ENCODE data around the gene FLNB. TPM values are rescaled to one million over a fixed set of nuclear protein-coding genes. Genes with fewer than 3 reads are reported as not detected.

The FLNB gene
- total RNA-seq, 1 experiment from 2014 or later = 580 TPM

DNA sequence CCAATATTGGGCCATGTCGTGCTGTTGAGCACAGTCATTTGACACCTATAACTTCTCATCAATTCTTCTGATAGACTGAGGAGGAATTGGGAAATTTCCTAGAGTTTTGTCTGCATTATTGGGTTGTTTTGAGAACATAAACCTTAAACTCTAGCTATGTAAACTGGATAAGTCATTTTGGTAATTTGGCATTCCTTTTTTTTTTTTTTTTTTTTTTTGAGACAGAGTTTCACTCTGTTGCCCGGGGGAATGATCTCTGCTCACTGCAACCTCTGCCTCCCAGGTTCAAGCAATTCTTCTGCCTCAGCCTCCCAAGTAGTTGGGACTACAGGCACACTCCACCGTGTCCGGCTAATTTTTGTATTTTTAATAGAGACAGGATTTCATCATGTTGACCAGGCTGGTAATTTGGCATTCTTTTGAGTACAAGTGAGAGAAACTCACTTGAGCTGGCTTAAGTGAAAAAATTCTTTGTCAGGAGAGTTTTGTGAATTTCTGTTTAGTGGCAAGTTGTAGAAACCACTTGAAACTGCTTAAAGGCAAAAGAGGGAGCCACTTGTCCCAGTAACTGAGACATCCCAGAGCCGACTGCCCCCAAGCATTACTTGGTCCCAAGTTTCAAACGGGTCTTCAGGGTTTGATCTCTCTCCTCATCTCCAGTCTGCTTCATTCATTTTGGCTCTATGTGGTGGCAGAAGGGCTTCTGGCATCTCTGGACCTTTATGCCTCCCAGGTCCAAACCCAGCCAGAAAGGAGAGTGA, 34.9 kb downstream of the FLNB start:
- Mint-ChIP-seq H3K4me1 (ENCODE audit: insufficient read depth, unreplicated experiment) (peaks cover 53% of the 10 kb centered on the region), H3K27me3 (ENCODE audit: insufficient read depth, unreplicated experiment) (no peaks in the 10 kb centered on the region), H3K36me3 (ENCODE audit: insufficient read depth, unreplicated experiment) (peaks cover 13% of the 10 kb centered on the region), H3K4me3 (ENCODE audit: unreplicated experiment) (no peak overlapping the region), H3K9me3 (ENCODE audit: unreplicated experiment) (no peaks in the 10 kb centered on the region), H3K27ac (ENCODE audit: low read depth, unreplicated experiment) (peak overlapping the region; percentile 82)
- CTCF ChIA-PET = interaction anchor here (0.7 to 1.5 kb wide), 5 partner anchors 10 to 23 kb away, joined by 3 to 5 read pairs (median 3); no protein-coding TSS in a partner anchor
- no TSS peak for BruUV-seq (replicated peaks)
- DNase-seq (ENCODE audit: unreplicated experiment) = no peak
- intact Hi-C loops (cut with micrococcal nuclease) = no loop called here
- TF ChIP-seq, protein P1, sequence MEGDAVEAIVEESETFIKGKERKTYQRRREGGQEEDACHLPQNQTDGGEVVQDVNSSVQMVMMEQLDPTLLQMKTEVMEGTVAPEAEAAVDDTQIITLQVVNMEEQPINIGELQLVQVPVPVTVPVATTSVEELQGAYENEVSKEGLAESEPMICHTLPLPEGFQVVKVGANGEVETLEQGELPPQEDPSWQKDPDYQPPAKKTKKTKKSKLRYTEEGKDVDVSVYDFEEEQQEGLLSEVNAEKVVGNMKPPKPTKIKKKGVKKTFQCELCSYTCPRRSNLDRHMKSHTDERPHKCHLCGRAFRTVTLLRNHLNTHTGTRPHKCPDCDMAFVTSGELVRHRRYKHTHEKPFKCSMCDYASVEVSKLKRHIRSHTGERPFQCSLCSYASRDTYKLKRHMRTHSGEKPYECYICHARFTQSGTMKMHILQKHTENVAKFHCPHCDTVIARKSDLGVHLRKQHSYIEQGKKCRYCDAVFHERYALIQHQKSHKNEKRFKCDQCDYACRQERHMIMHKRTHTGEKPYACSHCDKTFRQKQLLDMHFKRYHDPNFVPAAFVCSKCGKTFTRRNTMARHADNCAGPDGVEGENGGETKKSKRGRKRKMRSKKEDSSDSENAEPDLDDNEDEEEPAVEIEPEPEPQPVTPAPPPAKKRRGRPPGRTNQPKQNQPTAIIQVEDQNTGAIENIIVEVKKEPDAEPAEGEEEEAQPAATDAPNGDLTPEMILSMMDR (IDR thresholded peaks at IDR 0.05; ENCODE audit: unreplicated experiment) = no peak
- POLR2A ChIA-PET = interaction anchor here (0.8 to 6.0 kb wide), 9 partner anchors 8 to 487 kb away, joined by 3 to 57 read pairs (median 4); partner anchors contain the start of genes FLNB and PDE12

DNA sequence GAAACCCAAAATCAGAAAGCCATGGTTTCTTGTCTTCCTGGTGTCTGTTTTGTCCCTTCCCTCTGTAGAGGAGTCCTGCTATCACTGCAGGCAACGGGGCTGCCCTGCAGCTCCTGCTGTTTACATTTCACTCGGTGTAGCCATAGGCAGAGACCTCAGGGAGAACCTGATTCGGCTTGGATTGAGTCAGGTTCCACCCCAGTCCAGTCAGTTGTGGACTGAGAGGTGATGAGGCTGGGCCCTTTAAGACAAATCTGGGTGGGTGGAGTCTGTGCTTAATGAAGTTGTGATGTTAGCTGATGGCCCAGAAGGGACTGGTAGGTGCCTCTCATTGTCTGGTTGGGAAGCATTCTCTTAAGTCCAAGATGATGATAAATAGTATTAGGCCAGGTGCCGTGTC, 35.7 kb downstream of the FLNB start:
- peak overlapping the region; percentile 82 for H3K27ac Mint-ChIP-seq (ENCODE audit: low read depth, unreplicated experiment)
- no peaks in the 10 kb centered on the region for H3K27me3 Mint-ChIP-seq (ENCODE audit: insufficient read depth, unreplicated experiment)
- TF ChIP-seq, protein P1 (IDR thresholded peaks at IDR 0.05; ENCODE audit: unreplicated experiment) = no peak
- ChIA-PET CTCF (interaction anchor here (1.2 kb wide), 1 partner anchor 16 kb away, joined by 3 read pairs; no protein-coding TSS in a partner anchor), POLR2A (interaction anchor here (0.8 to 2.9 kb wide), 7 partner anchors 9 to 488 kb away, joined by 3 to 11 read pairs (median 3); partner anchors contain the start of genes FLNB and PDE12)
- peaks cover 55% of the 10 kb centered on the region for H3K4me1 Mint-ChIP-seq (ENCODE audit: insufficient read depth, unreplicated experiment)
- no peaks in the 10 kb centered on the region for H3K9me3 Mint-ChIP-seq (ENCODE audit: unreplicated experiment)
- no peak overlapping the region for H3K4me3 Mint-ChIP-seq (ENCODE audit: unreplicated experiment)
- DNase-seq (ENCODE audit: unreplicated experiment) = no peak
- H3K36me3 Mint-ChIP-seq (ENCODE audit: insufficient read depth, unreplicated experiment) = peaks cover 7% of the 10 kb centered on the region
- intact Hi-C loops (cut with micrococcal nuclease) = no loop called here
- BruUV-seq (replicated peaks) = no TSS peak

DNA sequence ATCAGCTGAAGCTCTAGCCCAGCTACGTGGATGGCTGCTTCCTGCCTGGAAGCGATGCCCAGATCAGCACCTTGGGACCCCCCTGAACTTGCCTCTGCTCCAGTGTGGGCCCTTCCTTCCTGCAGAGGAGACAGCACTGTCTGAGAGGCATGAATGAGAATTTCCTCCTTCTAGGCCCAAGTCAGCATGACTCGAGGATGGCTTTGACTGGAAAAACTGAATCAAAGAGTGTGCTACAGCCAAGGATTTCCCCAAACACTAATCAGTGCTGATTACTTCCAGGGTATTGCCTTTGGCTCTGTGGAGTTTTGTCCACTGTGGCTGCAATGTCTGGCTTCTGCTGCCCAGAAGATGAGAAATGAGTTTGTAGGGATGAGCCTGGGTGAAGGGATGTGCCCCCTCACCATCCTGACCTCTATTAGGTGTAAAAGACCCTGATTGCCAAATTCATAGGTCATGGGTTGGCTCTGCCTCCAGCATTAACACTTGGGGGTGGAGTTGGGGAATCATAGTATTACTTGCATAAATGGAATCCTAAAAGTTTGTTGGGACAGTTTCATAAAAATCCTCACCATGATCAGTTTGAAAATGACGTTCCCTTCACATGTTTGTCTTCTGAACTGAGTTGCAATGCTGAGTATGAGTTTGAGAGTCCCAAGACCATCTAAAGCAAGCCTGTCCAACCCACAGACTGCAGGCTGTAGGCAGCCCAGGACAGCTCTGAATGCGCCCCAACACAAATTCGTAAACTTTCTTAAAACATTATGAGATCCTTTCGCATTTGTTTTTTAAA, 36.7 kb downstream of the FLNB start:
- POLR2A ChIA-PET = interaction anchor here (2.0 kb wide), 1 partner anchor 19 kb away, joined by 7 read pairs; no protein-coding TSS in a partner anchor
- intact Hi-C loops (cut with micrococcal nuclease) = no loop called here
- peaks cover 7% of the 10 kb centered on the region for H3K36me3 Mint-ChIP-seq (ENCODE audit: insufficient read depth, unreplicated experiment)

More for the DNA sequence above, 36.7 kb downstream of the FLNB start:
- CTCF ChIA-PET = interaction anchor here (1.4 to 1.5 kb wide), 2 partner anchors 19 to 262 kb away, joined by 3 to 5 read pairs; partner anchors contain the start of genes HTD2 and RPP14
- no TSS peak for BruUV-seq (replicated peaks)
- TF ChIP-seq, protein P1 (IDR thresholded peaks at IDR 0.05; ENCODE audit: unreplicated experiment) = no peak
- Mint-ChIP-seq H3K4me1 (ENCODE audit: insufficient read depth, unreplicated experiment) (peaks cover 58% of the 10 kb centered on the region), H3K9me3 (ENCODE audit: unreplicated experiment) (no peaks in the 10 kb centered on the region), H3K27ac (ENCODE audit: low read depth, unreplicated experiment) (peak overlapping the region; percentile 67), H3K27me3 (ENCODE audit: insufficient read depth, unreplicated experiment) (no peaks in the 10 kb centered on the region), H3K4me3 (ENCODE audit: unreplicated experiment) (no peak overlapping the region)
- no peak for DNase-seq (ENCODE audit: unreplicated experiment)
